KBM-7 (cell line): ENCODE measurements around the gene PAK1IP1.
"Not testable (repeated sequence)": the region's sequence is repeated elsewhere in the genome, so short reads cannot be mapped to it uniquely, and the experiment has no call there.

ENCODE experiments used
- DNase-seq: peaks from one replicate; pipeline ENCODE4 v3.0.0-alpha.2; 2015
- in situ Hi-C: fragments of 300-500 bp; cut with MboI; formaldehyde crosslinking; loops from 2 replicates; pipeline ENCODE4 v1.14.3; 2020; ENCODE audit warnings: low sequenced_read_pairs, low pct_unique_long_range_greater_than_20kb, mixed read lengths

PAK1IP1 gene, protein sequence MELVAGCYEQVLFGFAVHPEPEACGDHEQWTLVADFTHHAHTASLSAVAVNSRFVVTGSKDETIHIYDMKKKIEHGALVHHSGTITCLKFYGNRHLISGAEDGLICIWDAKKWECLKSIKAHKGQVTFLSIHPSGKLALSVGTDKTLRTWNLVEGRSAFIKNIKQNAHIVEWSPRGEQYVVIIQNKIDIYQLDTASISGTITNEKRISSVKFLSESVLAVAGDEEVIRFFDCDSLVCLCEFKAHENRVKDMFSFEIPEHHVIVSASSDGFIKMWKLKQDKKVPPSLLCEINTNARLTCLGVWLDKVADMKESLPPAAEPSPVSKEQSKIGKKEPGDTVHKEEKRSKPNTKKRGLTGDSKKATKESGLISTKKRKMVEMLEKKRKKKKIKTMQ

DNA sequence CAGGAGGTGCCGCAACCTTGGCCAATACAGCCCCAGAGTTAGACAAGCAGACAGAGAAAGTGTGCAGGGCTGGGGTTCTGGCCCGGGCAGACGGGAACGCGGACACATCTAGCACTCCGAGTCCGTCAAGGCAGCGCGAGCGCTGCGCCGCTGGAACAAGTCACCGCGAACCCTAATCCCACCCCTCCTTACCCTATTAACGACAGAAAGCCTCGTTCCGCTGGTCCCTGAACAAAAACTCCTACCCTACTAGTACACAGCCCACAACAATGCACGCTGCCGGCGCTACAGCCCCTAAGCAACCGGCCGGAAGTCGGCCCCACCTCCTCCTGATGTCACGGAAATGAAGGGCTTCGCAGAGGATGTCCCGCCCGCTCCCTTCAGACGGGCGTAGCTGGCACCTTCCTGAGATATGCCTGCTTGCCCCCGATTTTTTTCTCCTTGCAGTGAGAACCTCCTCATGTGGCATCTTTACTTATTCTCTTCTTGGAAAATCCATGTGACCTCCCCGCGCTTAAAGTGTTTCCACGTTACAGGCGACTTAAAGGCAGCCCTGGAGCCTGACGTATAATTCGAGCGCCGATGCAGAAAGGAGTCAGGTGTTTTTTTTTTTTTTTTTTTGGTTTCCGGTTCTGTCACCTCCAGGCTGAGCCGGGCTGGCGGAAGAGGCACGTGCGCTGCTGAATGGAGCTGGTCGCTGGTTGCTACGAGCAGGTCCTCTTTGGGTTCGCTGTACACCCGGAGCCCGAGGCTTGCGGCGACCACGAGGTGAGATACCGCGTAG lies at the start of gene PAK1IP1, which contains the start of gene C6orf52:
Gene PAK1IP1 (plus strand): TSS at position 671 of the 784 bp plus-strand sequence. CDS start 14 bp downstream, at position 685.
Gene C6orf52 (minus strand): TSS at position 315 of the 784 bp plus-strand sequence. CDS start 7,066 bp downstream, outside the sequence.
- DNase-seq: peak; percentile 98
- in situ Hi-C loops: no loop called here

DNA sequence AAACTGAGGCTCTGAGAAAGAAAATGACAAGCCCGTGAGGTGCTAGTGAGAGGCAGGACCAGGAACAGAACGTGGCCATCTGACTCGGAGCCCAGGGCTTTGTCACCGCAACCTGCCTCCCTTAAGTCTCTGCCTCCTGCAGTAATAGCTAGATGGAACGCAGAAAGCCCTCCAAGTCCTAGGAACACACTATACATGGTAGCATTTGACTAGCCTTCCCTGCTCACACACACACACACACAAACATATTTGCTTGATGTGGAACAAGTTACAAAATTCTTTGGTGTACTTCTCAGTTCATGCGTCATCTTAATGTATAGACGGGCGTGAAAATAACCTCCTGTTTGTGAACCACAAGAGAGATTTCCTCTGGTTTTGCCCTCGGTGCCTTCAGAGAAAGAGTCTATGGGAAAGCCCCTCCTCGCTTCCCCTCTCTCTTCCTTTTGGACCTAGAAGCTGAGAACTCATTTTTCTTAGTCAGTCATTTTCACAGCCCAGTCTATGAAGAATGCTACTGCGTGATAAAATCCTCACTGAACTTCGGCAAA lies 39.2 kb upstream of the PAK1IP1 start:
- in situ Hi-C loops: no loop called here
- no peak for DNase-seq

DNA sequence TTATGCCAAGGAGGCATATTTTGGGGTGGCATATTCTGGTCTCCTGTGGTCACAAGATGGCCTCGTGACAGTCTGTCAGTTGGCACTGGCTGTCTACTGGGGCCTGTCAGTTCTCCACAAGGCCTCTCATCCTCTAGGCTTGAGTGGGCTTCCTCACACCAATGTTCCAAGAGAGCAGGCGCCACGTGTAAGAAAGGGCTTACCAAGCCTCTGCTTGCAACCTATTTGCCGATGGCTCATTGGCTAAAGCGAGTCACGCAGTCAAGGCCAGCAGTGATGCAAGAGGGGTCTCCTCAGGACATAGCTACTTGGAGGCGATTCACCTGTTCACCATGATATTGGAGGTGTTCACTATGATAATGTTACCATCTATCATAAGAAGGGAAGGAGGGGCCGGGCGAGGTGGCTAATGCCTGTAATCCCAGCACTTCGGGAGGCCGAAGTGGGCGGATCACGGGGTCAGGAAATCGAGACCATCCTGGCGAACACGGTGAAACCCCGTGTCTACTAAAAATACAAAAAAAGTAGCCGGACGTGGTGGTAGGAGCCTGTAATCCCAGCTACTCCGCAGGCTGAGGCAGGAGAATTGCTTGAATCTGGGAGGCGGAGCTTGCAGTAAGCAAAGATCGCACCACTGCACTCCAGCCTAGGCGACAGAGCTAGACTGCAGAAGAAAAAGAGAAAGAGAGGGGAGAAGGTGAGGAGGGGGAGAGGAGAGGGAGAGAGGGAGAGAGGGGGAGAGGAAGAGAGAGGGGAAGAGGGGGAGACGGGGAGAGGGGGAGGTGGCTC lies 35.7 kb upstream of the PAK1IP1 start:
- DNase-seq: no peak
- in situ Hi-C loops: no loop called here

DNA sequence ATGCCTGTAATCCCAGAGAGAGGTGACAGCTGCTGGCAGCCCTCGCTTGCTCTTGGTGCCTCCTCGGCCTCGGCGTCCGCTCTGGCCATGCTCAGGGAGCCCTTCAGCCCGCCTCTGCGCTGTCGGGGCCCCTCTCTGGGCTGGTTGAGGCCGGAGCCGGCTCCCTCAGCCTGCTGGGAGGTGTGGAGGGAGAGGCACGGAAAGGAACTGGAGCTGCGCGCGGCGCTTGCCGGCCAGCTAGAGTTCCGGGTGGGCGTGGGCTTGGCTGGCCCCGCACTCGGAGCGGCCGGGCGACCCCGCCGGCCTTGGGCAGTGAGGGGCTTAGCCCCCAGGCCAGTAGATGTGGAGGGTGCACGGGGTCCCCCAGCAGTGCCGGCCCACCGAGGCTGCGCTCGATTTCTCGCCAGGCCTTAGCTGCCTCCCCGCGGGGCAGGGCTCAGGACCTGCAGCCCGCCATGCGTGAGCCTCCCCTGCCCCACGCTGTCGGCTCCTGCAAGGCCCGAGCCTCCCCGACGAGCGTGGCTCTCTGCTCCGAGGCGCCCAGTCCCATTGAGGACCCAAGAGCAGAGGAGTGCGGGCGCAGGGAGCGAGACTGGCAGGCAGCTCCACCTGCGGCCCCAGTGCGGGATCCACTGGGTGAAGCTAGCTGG lies 34.9 kb upstream of the PAK1IP1 start:
- peak; percentile 67 for DNase-seq
- in situ Hi-C loops: no loop called here

DNA sequence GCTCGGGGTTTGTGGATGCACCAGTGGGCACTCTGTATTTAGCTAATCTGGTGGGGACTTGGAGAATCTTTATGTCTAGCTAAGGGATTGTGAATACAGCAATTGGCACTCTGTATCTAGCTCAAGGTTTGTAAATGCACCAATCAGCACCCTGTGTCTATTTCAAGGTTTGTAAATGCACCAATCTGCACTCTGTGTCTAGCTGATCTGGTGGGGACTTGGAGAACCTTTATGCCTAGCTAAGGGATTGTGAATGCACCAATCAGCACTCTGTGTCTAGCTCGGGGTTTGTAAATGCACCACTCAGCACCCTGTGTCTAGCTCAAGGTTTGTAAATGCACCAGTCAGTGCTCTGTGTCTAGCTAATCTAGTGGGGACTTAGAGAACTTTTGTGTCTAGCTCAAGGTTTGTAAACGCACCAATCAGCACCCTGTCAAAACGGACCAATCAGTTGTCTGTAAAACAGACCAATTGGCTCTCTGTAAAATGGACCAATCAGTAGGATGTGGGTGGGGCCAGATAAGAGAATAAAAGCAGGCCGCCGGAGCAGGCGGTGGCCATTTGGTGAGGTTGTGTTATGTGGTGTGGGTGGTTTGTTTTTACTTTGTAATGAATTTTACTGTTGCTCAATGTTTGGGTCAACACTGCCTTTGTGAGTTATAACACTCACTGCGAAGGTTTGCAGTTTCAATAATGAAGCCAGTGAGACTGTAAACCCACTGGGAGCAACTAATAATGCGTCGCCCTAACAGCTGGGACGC lies 34.2 kb upstream of the PAK1IP1 start:
- DNase-seq, in situ Hi-C loops: not testable (repeated sequence)

DNA sequence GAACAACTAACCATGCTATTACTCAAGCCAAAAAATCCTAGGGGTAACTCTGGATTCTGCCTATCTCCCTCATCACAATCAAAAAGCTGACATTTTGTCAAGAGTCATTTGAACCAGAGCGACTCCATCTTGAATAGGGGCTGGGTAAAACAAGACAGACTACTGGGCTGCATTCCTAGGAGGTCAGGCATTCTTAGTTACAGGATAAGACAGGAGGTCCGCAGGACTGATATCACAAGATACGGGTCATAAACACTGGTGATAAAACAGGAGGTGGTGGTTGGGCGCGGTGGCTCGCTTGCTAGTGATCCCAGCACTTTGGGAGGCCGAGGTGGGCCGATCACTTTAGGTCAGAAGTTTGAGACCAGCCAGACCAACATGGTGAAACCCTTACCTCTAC lies 32.6 kb upstream of the PAK1IP1 start:
- no peak for DNase-seq
- in situ Hi-C loops: no loop called here

DNA sequence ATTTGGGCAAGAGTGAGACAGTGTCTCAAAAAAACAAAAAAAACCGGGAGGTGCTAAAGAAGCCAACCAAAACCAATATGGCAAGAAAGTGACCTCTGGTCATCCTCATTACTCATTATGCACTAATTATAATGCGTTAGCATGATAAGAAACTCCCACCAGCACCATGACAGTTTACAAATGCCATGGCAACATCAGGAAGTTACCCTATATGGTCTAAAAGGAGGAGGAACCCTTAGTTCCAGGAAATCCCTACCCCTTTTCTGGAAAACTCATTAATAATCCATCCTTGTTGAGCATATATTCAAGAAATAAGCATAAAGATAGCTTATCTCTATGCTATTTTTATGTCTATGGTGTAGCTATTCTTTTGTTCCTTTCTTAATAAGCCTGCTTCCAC lies 32.0 kb upstream of the PAK1IP1 start:
- no peak for DNase-seq
- in situ Hi-C loops: no loop called here

DNA sequence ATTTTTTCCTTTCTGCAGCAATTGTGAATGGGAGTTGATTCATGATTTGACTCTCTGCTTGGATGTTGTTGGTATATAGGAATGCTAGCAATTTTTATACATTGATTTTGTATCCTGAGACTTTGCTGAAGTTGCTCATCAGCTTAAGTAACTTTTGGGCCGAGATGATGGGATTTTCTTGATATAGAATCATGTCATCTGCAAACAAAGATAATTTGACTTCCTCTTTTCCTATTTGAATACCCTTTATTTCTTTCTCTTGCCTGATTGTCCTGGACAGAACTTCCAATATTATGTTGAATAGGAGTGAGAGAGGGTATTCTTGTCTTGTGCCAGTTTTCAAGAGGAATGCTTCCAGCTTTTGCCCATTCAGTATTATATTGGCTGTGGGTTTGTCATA lies 29.2 kb upstream of the PAK1IP1 start:
- DNase-seq: peak; percentile 27
- in situ Hi-C loops: not testable (repeated sequence)

DNA sequence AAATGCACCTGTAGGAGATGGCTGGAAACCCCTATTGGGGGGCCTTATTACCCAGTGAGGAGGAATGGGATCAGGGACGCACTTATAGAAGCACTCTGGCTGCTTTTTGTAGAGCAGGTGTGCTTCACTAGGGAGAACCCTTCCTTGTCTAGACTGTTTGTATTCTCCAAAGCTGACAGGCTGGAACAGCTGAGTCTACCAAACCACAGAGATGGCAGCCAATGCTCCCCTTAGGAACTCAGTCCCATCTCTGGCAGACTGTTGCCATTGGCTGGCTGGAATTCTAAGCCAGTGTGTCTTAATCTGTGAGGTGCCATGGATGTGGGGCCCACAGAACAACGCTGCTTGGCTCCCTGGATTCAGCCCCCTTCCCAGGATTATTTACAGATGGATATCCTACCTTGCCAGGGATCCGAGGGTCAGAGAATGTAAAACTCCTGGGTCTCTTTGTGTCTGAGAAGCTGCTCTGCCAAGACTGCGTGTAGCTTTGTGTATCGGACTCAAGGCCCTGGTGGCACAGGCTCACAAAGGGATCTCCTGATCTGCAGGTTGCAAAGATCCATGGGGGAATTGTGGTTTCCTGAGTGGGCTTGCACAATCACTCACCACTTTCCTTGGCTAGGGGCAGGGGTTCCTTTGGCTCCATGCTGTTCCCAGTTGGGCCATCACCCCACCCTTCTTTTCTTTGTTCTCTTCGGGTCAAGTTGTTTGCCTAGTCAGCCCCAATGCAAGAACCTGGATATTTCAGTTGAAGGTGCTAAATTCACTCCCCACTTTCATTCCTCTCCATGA lies 26.4 kb upstream of the PAK1IP1 start:
- DNase-seq: no peak
- in situ Hi-C loops: no loop called here

DNA sequence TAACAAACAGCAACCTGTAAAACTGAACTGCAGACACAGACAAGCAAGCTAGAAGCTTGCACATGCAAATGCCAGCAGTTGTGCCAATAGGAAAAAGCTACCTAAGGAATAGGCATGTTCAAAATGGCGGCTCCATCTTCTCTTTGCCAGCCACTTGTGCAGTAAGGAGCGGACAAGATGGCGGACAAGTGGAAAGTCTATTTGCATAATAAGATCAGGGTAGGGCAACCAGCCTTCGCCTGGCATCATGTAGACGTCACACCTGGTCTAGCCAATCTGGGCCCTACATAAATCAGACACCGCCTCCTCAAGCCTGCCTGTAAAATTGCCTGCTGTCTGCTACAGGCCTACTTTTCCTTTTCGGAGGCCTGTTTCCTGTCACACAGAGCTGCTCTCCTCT lies 18.4 kb upstream of the PAK1IP1 start:
- in situ Hi-C loops: no loop called here
- DNase-seq: no peak

DNA sequence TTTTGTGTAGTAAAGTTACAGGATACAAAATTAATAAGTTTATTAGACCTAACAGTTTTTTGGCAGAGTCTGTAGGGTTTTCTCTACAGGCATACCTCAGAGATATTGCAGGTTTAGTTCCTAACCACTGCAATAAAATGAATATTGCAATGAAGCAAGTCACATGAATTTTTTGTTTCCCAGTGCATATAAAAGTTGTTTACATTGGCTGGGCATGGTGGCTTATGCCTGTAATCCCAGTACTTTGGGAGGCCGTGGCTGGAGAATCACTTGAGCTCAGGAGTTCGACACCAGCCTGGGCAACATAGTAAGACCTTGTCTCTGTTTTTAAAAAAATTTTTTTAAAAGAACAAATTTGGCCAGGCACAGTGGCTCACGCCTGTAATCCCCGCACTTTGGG lies 16.3 kb upstream of the PAK1IP1 start:
- no peak for DNase-seq
- in situ Hi-C loops: no loop called here

DNA sequence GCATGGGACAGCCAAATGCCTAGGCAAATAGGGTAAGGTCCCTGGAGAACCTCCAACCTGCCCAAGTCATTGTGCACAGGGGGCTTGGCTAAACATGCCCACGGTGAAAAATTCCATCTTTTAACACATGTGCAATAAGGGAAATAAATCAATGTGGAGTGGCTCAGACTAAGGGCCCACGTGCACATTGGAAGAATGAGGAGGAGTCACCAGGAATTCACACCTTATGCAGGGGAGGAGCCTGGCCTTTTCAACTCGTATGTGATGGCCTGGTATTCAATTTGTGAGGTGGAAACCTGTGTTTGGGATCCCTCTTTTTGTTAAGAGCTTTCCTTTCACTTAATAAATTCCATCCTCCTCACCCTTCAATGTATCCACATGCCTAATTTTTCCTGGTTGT lies 13.0 kb upstream of the PAK1IP1 start:
- no peak for DNase-seq
- in situ Hi-C loops: no loop called here

DNA sequence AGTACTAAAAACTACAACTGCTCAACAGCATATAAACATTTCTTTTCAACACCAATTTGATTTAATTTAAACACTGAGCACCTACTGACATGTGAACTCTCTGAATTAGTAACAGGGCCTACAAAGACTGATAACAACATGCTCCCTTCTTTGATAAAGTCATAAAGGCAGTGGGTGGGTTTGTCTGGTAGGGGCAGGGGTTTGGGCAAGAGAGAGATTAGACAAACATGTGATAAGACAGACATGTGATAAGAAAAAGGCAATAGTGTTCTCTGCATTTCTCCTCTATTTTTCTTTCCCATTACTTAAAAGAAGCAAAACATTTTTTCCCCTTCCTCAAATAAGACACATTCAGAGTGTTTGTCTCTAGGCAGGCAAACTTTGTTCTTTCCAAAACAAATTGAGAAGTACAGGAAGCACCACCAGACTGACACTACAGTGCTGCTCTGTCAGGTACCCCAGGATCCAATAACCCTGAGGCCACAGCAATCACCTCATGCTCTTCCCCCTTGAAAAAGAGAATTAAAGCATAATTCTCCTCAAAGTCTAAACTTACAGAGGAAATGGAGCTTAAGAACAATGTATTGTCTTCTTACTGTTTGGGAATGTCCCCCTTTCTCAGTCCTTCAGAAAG lies 12.3 kb upstream of the PAK1IP1 start:
- in situ Hi-C loops: no loop called here
- no peak for DNase-seq

DNA sequence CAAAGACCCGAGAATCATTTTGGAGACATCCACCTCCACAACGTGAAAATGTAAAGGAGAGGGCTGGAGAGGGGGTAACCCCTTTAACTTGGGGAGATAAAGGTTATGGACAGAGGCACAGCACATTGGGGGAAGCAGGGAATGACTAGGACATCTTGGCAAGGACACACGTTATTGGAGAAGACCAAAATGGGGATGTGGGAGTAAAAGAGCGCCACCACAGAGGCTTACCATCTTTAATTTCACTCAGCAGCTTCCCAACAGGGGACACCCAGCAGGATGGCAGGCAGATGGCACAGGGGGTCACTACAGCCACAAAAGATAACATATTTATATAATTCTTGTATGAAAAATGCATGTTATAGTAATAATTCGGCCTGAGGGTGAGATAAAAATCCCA lies 10.2 kb upstream of the PAK1IP1 start:
- in situ Hi-C loops: no loop called here
- DNase-seq: no peak

DNA sequence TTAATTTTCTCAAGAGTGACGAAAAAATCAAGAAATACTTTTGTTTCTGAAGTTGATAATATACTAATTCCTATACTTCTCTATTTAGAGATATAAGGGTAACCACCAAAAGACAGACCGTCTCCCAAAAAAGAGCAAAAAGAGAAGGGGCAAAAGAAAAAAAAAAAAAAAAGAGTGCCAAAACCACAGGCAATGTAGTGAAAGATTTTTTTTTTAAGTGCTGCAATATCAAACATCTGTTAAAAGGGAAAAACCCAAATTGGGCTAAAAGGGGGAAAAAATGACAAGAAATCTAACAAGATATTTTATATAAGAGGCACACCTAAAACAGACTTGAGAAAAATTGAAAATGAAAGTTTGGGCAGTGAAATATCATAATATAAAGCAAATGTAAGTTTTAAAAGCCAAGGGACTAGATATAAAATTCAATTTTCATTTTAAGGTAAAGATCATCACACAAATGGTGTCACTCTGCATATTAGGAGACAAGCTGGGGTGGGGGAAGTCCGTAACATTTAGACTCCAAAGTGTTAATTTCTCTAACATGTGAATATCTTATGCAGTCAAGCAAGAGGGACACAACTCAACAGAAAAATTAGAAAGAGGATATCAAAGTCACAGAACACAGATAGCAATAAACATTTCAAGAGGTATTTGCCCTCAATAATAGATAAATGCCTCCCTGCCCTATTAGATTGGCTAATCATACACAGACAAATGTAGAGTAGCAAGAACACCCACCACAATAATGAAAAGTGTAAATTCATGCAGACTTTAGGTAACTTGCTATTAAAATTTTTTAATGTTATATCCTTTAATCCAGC lies 9.5 kb upstream of the PAK1IP1 start:
- no peak for DNase-seq
- in situ Hi-C loops: no loop called here

DNA sequence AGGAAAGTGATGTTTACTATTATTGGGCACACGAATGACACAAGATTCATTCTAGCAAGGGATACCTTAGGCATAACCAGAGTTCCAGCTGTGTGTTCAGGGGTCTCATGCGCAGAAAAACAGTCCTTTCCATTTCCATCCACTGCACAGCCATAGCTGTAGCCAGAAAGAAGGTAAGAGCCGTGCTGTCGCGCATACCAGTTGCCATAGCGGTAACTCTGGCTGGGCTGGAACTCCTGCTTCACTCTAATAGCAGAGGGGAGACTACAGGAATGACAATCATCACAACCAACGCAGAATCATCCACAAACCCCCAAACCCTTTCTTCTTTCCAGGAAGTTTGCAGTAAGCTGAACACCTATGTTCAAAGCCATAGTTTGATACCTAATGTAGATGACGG lies 7.9 kb upstream of the PAK1IP1 start:
- in situ Hi-C loops: no loop called here
- DNase-seq: no peak
